IMR-90 (cell line): Measurements from ENCODE around the gene NQO2.

Experiments used
- BHLHE40 ChIP-seq: fragments of 150-350 bp; IDR thresholded peaks from 2 replicates; pipeline ENCODE4 v1.6.1; 2016; ENCODE audit warnings: mild to moderate bottlenecking, low read depth, low read length
- MAFK ChIP-seq: IDR thresholded peaks from 2 replicates; pipeline ENCODE4 v1.6.1; 2012; ENCODE audit warnings: low read depth, low read length, improper control_type of control experiment
- POLR2A ChIP-seq: IDR thresholded peaks from 2 replicates; pipeline ENCODE4 v1.6.1; 2012; ENCODE audit warnings: mild to moderate bottlenecking, low read depth, low read length
- RAD21 ChIP-seq: IDR thresholded peaks from 2 replicates; pipeline ENCODE4 v1.6.1; 2012; ENCODE audit warnings: low read length, improper control_type of control experiment
- RFX5 ChIP-seq: IDR thresholded peaks from 2 replicates; pipeline ENCODE4 v1.8.0; 2012; ENCODE audit warnings: low read depth, mild to moderate bottlenecking, low read length, moderate library complexity
- TF ChIP-seq, protein P1 (sequence below): conservative IDR thresholded peaks from 2 replicates; pipeline ENCODE4 v1.5.1; 2012; ENCODE audit warnings: mild to moderate bottlenecking, low read depth, low read length, improper control_type of control experiment

DNA sequence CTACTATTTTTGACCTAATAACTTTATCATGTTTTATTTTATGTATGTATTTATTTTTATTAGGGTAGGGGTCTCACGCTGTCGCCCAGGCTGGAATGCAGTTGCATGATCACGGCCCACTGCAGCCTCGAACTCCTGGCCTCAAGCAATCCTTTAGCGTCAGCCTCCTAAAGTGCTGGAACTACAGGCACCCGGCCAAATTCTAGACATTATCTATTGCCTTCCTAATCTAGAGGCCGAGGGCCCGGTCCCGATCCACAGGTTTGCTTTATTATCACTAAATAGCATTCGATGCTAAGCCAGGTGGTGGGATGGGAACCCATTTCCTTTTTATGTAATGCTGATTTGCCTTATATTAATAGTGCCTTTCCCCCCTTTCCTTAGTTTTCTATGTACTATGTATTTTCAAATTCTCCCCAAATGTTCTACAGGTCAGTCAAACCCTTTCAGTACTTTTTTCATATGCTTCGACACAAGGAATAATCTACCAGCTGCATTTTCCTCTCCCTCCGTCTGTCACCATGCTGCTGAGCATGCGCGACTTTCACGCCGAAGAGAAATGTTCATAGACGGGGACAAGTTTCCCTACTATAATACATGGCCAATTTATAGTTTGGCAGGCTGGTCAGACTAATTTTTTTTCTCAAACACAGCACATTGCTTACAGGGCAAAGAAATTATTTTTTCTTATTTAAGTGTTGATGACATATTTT, 34.7 kb upstream of the NQO2 start:
- TF ChIP-seq POLR2A (no peak), RAD21 (no peak), RFX5 (no peak), BHLHE40 (no peak), MAFK (no peak)
- TF ChIP-seq, protein P1, sequence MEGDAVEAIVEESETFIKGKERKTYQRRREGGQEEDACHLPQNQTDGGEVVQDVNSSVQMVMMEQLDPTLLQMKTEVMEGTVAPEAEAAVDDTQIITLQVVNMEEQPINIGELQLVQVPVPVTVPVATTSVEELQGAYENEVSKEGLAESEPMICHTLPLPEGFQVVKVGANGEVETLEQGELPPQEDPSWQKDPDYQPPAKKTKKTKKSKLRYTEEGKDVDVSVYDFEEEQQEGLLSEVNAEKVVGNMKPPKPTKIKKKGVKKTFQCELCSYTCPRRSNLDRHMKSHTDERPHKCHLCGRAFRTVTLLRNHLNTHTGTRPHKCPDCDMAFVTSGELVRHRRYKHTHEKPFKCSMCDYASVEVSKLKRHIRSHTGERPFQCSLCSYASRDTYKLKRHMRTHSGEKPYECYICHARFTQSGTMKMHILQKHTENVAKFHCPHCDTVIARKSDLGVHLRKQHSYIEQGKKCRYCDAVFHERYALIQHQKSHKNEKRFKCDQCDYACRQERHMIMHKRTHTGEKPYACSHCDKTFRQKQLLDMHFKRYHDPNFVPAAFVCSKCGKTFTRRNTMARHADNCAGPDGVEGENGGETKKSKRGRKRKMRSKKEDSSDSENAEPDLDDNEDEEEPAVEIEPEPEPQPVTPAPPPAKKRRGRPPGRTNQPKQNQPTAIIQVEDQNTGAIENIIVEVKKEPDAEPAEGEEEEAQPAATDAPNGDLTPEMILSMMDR = no peak
